Measurements from ENCODE around the gene PDE4D. TPM values are rescaled to one million over a fixed set of nuclear protein-coding genes. Genes with fewer than 3 reads are reported as not detected.
"Not testable (repeated sequence)": the region's sequence is repeated elsewhere in the genome, so short reads cannot be mapped to it uniquely, and the experiment has no call there.

Gene PDE4D
- total RNA-seq, 2 experiments from 2014 or later = 75.5 to 80.7 TPM

GRCh38 chr5:59755476-59755875 is 138.1 kb downstream of the PDE4D start:
- no peak overlapping the region for H3K4me3 Mint-ChIP-seq
- no peaks in the 10 kb centered on the region for H3K9me3 Mint-ChIP-seq
- H3K36me3 Mint-ChIP-seq (ENCODE audit: low read depth) = no peaks in the 10 kb centered on the region
- no peaks in the 10 kb centered on the region for H3K27me3 Mint-ChIP-seq
- no peak overlapping the region for H3K27ac Mint-ChIP-seq
- intact Hi-C loops (cut with micrococcal nuclease) = no loop called here
- ATAC-seq = no peak
- no peak for DNase-seq
- no peaks in the 10 kb centered on the region for H3K4me1 Mint-ChIP-seq (ENCODE audit: low read depth)
- ChIA-PET POLR2A (no interaction called here), CTCF (no interaction called here)
- no peak for TF ChIP-seq CTCF (IDR thresholded peaks at IDR 0.05)

- CTCF ChIA-PET = interaction anchor here (0.9 kb wide), 1 partner anchor 28 kb away, joined by 3 read pairs; no protein-coding TSS in a partner anchor
- H3K36me3 Mint-ChIP-seq (ENCODE audit: low read depth) = no peaks in the 10 kb centered on the region
- no peak for DNase-seq
- TF ChIP-seq CTCF (IDR thresholded peaks at IDR 0.05) = no peak
- H3K4me1 Mint-ChIP-seq (ENCODE audit: low read depth) = no peaks in the 10 kb centered on the region
- ATAC-seq = no peak
- intact Hi-C loops (cut with micrococcal nuclease) = no loop called here
- H3K27ac Mint-ChIP-seq = no peak overlapping the region
- no peak overlapping the region for H3K4me3 Mint-ChIP-seq
- no peaks in the 10 kb centered on the region for H3K9me3 Mint-ChIP-seq
- POLR2A ChIA-PET = interaction anchor here (0.6 kb wide), 1 partner anchor 33 kb away, joined by 3 read pairs; no protein-coding TSS in a partner anchor
- no peaks in the 10 kb centered on the region for H3K27me3 Mint-ChIP-seq
These were observed 139.9 kb downstream of the PDE4D start for GRCh38 chr5:59753599-59753998.

GRCh38 chr5:59749782-59750520 is 143.6 kb downstream of the PDE4D start:
- ChIA-PET CTCF (no interaction called here), POLR2A (no interaction called here)
- no peaks in the 10 kb centered on the region for H3K27me3 Mint-ChIP-seq
- TF ChIP-seq CTCF (IDR thresholded peaks at IDR 0.05) = no peak
- DNase-seq (no peak), ATAC-seq (no peak)
- no peak overlapping the region for H3K4me3 Mint-ChIP-seq
- H3K36me3 Mint-ChIP-seq (ENCODE audit: low read depth) = no peaks in the 10 kb centered on the region
- no peak overlapping the region for H3K27ac Mint-ChIP-seq
- H3K4me1 Mint-ChIP-seq (ENCODE audit: low read depth) = no peaks in the 10 kb centered on the region
- H3K9me3 Mint-ChIP-seq = no peaks in the 10 kb centered on the region
- intact Hi-C loops (cut with micrococcal nuclease) = no loop called here

- intact Hi-C loops (cut with micrococcal nuclease); POLR2A ChIA-PET; ATAC-seq; H3K27me3 Mint-ChIP-seq; H3K36me3 Mint-ChIP-seq (ENCODE audit: low read depth); DNase-seq; H3K9me3 Mint-ChIP-seq; CTCF ChIA-PET; H3K27ac Mint-ChIP-seq; H3K4me1 Mint-ChIP-seq (ENCODE audit: low read depth); H3K4me3 Mint-ChIP-seq: not testable (repeated sequence)
These were observed 145.4 kb downstream of the PDE4D start for GRCh38 chr5:59748036-59748663.

- intact Hi-C loops (cut with micrococcal nuclease) = no loop called here
- ATAC-seq (no peak), DNase-seq (no peak)
- Mint-ChIP-seq H3K27me3 (no peaks in the 10 kb centered on the region), H3K4me3 (no peak overlapping the region), H3K27ac (no peak overlapping the region), H3K9me3 (no peaks in the 10 kb centered on the region), H3K36me3 (ENCODE audit: low read depth) (no peaks in the 10 kb centered on the region), H3K4me1 (ENCODE audit: low read depth) (no peaks in the 10 kb centered on the region)
- CTCF ChIA-PET = no interaction called here
- POLR2A ChIA-PET = no interaction called here
- TF ChIP-seq CTCF (IDR thresholded peaks at IDR 0.05) = no peak
These were observed 147.2 kb downstream of the PDE4D start for GRCh38 chr5:59746241-59746765.
